HG03469 (cell line): ENCODE results near the gene THAP6.

ENCODE experiments used
- ATAC-seq: cut with Tn5 transposase; IDR thresholded peaks from one replicate; pipeline ENCODE4 v1.9.1; 2021; ENCODE audit warnings: mild to moderate bottlenecking, moderate library complexity, moderate number of reproducible peaks; ENCODE audit not compliant: unreplicated experiment

The THAP6 gene

GRCh38 chr4:75567725-75568124 is 53.5 kb downstream of the THAP6 start:
- ATAC-seq: no peak
